CD4-positive, alpha-beta T cell (primary cell): ENCODE data around the gene RFX5. TPM values are rescaled to one million over a fixed set of nuclear protein-coding genes. Genes with fewer than 3 reads are reported as not detected.
"Not testable (repeated sequence)": the region's sequence is repeated elsewhere in the genome, so short reads cannot be mapped to it uniquely, and the experiment has no call there.

Experiments
- ATAC-seq: fragments of 200-7000 bp; cut with Tn5 transposase; one replicate; pipeline ENCODE4 v1.10.0; 2022; ENCODE audit warnings: mild to moderate bottlenecking; ENCODE audit not compliant: poor library complexity
- CTCF ChIA-PET: fragments of 350-600 bp; sonication (Branson Sonifier 250); formaldehyde crosslinking; loops from one replicate; lab custom pipeline; 2021; ENCODE audit warnings: antibody characterized with exemption, inconsistent platforms; lab: Charles Lee
- POLR2A ChIA-PET: fragments of 350-600 bp; sonication (Branson Sonifier 250); formaldehyde crosslinking; loops from one replicate; lab custom pipeline; 2021; ENCODE audit warnings: antibody characterized with exemption, inconsistent platforms; lab: Charles Lee
- DNase-seq, 14 experiments: peaks; one replicate each; pipeline ENCODE4 v3.0.0-alpha.2; 2013 to 2020; ENCODE audit warnings: mixed read lengths in 2 of 14
- H3K27ac ChIP-seq, 2 donors: one replicate each; pipeline versions ENCODE4 v1.5.1 to v1.7.0; 2013; ENCODE audit warnings: low read length in 2 of 2, low read depth in 1 of 2, mild to moderate bottlenecking in 1 of 2
- H3K27me3 ChIP-seq, 2 experiments: 1 replicate in 1 of 2; 2 replicates in 1 of 2; pipeline versions ENCODE4 v1.6.1 to v1.7.0; 2013; ENCODE audit warnings: low read length in 2 of 2, control low read depth in 1 of 2, mild to moderate bottlenecking in 1 of 2, moderate library complexity in 1 of 2; ENCODE audit not compliant: insufficient read depth in 2 of 2, control insufficient read depth in 1 of 2
- H3K36me3 ChIP-seq: one replicate; pipeline ENCODE4 v1.6.1; 2013; ENCODE audit warnings: low read length, control low read depth; ENCODE audit not compliant: insufficient read depth
- H3K4me1 ChIP-seq: one replicate; pipeline ENCODE4 v1.6.1; 2013; ENCODE audit warnings: low read length, control low read depth; ENCODE audit not compliant: insufficient read depth
- H3K4me3 ChIP-seq: one replicate; pipeline ENCODE4 v1.5.1; 2013; ENCODE audit warnings: mild to moderate bottlenecking, low read length, moderate library complexity
- H3K9me3 ChIP-seq, 2 experiments: 1 replicate in 1 of 2; 2 replicates in 1 of 2; pipeline versions ENCODE4 v1.6.1 to v1.7.0; 2013; ENCODE audit warnings: low read length in 2 of 2, mild to moderate bottlenecking in 2 of 2, control low read depth in 1 of 2, moderate library complexity in 1 of 2; ENCODE audit not compliant: control insufficient read depth in 1 of 2, insufficient read depth in 1 of 2
- H3K27ac Mint-ChIP-seq: one replicate; pipeline ENCODE4 v1.8.0; 2020; ENCODE audit warnings: mixed read lengths
- H3K27me3 Mint-ChIP-seq: one replicate; pipeline ENCODE4 v1.8.0; 2021; ENCODE audit warnings: mixed read lengths
- H3K36me3 Mint-ChIP-seq: one replicate; pipeline ENCODE4 v1.8.0; 2021; ENCODE audit warnings: low read depth, mixed read lengths
- H3K4me1 Mint-ChIP-seq: one replicate; pipeline ENCODE4 v1.8.0; 2021; ENCODE audit warnings: low read depth, mixed read lengths
- H3K4me3 Mint-ChIP-seq: one replicate; pipeline ENCODE4 v1.8.0; 2020; ENCODE audit warnings: mild to moderate bottlenecking, mixed read lengths
- H3K9me3 Mint-ChIP-seq: one replicate; pipeline ENCODE4 v1.8.0; 2020; ENCODE audit warnings: mixed read lengths
- CTCF ChIP-seq: fragments of 200-600 bp; IDR thresholded peaks from one replicate; pipeline ENCODE4 v1.8.0; 2022; ENCODE audit warnings: antibody characterized with exemption, mild to moderate bottlenecking
- intact Hi-C, 2 experiments: fragments of 100-400 bp; cut with DNase I in 1 of 2; cut with micrococcal nuclease in 1 of 2; formaldehyde crosslinking; loops; one replicate each; pipeline versions ENCODE4 v1.15.1 to v1.9.0; 2023 to 2025; cut with DNase I, micrococcal nuclease
- total RNA-seq, 174 experiments: library from RNA in 2 of 174; stranded (reverse) in 2 of 174; gene quantifications; one replicate each; pipeline ENCODE4 v1.2.3 and lab custom pipeline; 2021 to 2026

Gene RFX5
- total RNA-seq, 2 experiments from 2014 or later: 62.0 to 65.7 TPM

GRCh38 chr1:151391079-151391563, 44.1 kb upstream of the RFX5 start:
- ChIA-PET CTCF (no interaction called here), POLR2A (no interaction called here)
- intact Hi-C loops: no loop called here
- Histone ChIP-seq H3K4me1 (no peaks in the 10 kb centered on the region), H3K27ac (no peak overlapping the region), H3K9me3 (no peaks in the 10 kb centered on the region), H3K27me3 (no peaks in the 10 kb centered on the region), H3K4me3 (no peak overlapping the region), H3K36me3 (no peaks in the 10 kb centered on the region)
- DNase-seq (no peak), ATAC-seq (no peak)
- Mint-ChIP-seq H3K27ac (no peak overlapping the region), H3K27me3 (no peaks in the 10 kb centered on the region), H3K4me1 (no peaks in the 10 kb centered on the region), H3K4me3 (no peak overlapping the region), H3K9me3 (no peaks in the 10 kb centered on the region), H3K36me3 (no peaks in the 10 kb centered on the region)
- no peak for TF ChIP-seq CTCF

- H3K27me3 Mint-ChIP-seq, POLR2A ChIA-PET, H3K36me3 Mint-ChIP-seq, H3K4me3 Mint-ChIP-seq, H3K27me3 ChIP-seq, H3K27ac Mint-ChIP-seq, H3K9me3 Mint-ChIP-seq, intact Hi-C loops, H3K27ac ChIP-seq, H3K4me1 ChIP-seq, CTCF ChIA-PET, H3K36me3 ChIP-seq, H3K4me1 Mint-ChIP-seq, ATAC-seq, H3K9me3 ChIP-seq, H3K4me3 ChIP-seq, DNase-seq: not testable (repeated sequence)
Measured at GRCh38 chr1:151390221-151391078, 43.4 kb upstream of the RFX5 start.

- no peak for TF ChIP-seq CTCF
- ChIA-PET CTCF (interaction anchor here (0.9 kb wide), 1 partner anchor 26 kb away, joined by 3 read pairs; no protein-coding TSS in a partner anchor), POLR2A (no interaction called here)
- Mint-ChIP-seq H3K36me3 (no peaks in the 10 kb centered on the region), H3K27ac (no peak overlapping the region), H3K9me3 (no peaks in the 10 kb centered on the region), H3K4me3 (no peak overlapping the region), H3K27me3 (no peaks in the 10 kb centered on the region), H3K4me1 (no peaks in the 10 kb centered on the region)
- no peak overlapping the region for H3K27ac ChIP-seq
- H3K4me3 ChIP-seq: no peak overlapping the region
- H3K27me3 ChIP-seq: no peaks in the 10 kb centered on the region
- ATAC-seq (no peak), DNase-seq (no peak)
- intact Hi-C loops: no loop called here
- H3K36me3 ChIP-seq: no peaks in the 10 kb centered on the region
- no peaks in the 10 kb centered on the region for H3K4me1 ChIP-seq
- no peaks in the 10 kb centered on the region for H3K9me3 ChIP-seq
Measured at GRCh38 chr1:151386002-151386401, 39.0 kb upstream of the RFX5 start.
